GM19455 (cell line): ENCODE measurements around the gene CDC27.
A peak's percentile ranks its signal among the peaks of the same experiment; 100 is the strongest.
"Not testable (repeated sequence)": the region's sequence is repeated elsewhere in the genome, so short reads cannot be mapped to it uniquely, and the experiment has no call there.

Experiments used
- ATAC-seq: cut with Tn5 transposase; IDR thresholded peaks from one replicate; pipeline ENCODE4 v1.9.1; 2021; ENCODE audit not compliant: unreplicated experiment

Gene CDC27

DNA sequence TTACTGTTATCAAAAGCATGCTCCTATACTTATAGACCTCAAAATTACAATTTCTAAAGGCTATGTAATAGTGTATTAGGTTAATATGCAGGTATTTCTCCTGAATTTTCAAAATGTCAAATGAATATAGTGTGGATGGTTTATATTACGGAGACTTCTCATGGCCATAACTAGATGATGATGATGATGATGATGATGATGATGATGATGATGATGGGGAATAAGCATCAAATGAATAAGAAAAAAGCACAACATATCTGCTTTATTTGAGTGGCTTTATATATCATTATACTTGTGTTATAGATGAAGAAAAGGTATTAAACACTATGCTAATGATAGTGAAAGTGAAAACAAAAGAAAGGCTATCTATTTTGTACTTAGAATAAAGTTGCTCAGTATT, 53.9 kb downstream of the CDC27 start:
- ATAC-seq = no peak

DNA sequence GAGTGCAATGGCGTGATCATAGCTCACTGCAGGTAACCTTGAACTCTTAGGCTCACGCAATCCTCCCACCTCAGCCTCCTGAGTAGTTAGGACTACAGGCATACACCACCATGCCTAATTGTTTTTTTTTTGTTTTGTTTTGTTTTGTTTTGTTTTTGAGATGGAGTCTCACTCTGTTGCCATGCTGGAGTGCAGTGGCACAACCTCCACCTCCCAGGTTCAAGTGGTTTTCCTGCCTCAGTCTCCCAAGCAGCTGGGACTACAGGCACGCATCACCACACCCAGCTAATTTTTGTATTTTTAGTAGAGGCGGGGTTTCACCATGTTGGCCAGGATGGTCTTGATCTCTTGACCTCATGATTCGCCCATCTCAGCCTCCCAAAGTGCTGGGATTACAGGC, 54.7 kb downstream of the CDC27 start:
- ATAC-seq = not testable (repeated sequence)

- no peak for ATAC-seq
Measured at GRCh38 chr17:47131761-47132160, 57.3 kb downstream of the CDC27 start.

- ATAC-seq = not testable (repeated sequence)
Measured at GRCh38 chr17:47126835-47127234, 62.3 kb downstream of the CDC27 start.

DNA sequence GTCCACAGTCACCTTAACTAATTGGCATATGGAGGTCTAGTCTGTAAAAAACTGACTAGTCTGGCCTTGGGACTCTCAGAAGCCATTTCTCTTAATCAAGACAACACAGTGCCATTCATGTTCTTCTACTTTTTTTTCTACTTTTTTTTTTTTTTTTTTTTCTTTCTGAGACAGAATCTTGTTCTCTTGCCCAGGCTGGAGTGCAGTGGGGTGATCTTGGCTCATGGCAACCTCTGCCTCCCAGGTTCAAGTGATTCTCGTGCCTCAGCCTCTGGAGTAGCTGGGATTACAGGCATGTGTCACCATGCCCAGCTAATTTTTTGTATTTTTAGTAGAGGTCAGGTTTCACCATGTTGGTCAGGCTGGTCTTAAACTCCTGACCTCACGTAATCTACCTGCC, 65.8 kb downstream of the CDC27 start:
- not testable (repeated sequence) for ATAC-seq

- no peak for ATAC-seq
Measured at GRCh38 chr17:47120521-47121095, 68.5 kb downstream of the CDC27 start.

GRCh38 chr17:47119746-47120520, 69.2 kb downstream of the CDC27 start:
- ATAC-seq = no peak

- ATAC-seq = no peak
Measured at GRCh38 chr17:47117386-47117785, 71.7 kb downstream of the CDC27 start.

DNA sequence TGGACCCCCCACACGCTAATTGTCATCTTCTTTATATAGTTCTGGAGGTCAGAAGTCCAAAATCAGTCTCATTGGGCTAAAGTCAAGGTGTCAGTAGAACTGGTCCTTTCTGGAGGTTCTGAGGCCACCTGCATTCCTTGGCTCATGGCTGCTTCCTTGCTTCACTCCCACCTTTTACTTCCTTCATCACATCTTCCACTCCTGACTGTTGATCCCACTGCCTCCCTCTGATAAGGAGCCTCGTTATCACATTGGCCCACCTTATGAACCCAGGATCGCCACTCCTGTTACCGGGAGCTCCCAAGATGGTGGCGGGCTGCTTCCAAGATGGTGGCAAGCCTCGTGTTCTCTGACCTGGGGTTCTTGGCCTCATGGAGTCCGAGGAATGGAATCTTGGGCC, 83.0 kb downstream of the CDC27 start:
- no peak for ATAC-seq

DNA sequence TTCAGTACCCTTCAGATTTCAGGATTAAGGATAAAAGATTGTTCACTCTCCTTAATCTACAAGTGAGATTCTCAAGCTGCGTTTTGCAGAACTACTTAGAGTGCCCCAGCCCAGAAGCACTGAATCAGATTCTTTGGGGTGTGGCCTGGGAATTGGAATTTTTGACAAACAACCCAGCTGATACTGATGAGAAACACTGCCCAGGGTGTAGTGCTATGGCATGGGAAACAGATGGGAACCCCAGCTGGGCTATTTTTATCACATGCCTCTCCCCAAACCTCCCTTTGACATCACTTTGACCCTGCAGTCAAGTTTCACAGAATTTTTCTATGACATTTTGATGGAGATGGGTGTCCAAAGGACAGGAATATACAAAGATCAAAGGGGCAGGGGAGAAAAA, 83.8 kb downstream of the CDC27 start:
- ATAC-seq = not testable (repeated sequence)

DNA sequence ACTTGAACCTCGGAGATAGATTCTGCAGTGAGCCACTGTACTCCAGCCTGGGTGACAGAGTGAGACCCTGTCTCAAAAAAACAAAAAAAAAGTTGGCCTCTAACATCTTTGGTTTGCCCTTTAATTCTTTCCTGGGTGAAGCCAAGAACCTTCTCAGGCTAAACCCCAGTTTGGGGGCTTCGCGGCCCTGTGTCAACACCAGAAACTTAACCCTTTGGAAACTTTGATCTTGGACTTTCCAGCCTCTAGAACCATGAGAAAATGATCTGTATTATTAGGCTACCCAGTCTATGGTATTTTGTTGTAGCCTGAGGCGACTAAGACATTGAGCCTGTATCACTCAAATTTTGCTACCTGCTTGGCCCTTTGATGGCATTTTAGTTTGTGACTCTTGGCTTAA, 86.2 kb downstream of the CDC27 start:
- no peak for ATAC-seq

DNA sequence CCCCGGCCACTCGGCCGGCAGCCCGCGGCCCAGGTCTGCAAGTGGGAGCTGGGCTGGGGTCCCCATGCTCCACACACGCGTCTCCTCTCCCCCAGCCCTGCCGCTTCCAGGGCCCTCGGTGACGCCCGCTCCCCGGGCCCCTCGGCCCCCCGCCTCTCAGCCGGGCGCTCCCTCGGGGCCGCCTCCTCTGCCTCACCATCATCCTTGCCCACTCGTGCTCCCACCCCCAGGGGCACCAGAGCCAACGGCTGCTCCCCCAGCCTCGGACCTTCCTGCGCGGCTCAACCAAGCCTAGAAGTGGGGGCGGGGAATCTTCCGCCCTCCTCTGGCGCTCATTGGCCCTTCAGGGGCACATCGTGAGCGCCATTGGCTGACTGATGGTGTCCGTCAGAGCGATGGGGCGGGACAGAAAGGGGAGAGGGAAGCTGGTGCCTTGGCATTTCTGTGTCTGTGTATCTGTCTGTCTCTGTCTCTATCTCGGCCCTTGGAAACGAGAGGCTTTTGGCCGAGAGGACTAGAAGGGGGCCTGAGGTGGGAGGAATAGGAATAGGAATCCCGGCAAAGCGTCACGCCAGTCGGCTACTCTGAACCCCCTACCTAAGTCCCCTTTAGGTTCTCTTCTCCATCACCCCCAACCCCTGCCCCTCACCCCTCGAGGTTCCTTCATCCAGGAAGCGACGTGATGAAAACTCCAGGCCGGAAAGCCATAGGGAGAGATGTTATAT, 88.9 kb downstream of the CDC27 start:
- ATAC-seq = peak; percentile 93

DNA sequence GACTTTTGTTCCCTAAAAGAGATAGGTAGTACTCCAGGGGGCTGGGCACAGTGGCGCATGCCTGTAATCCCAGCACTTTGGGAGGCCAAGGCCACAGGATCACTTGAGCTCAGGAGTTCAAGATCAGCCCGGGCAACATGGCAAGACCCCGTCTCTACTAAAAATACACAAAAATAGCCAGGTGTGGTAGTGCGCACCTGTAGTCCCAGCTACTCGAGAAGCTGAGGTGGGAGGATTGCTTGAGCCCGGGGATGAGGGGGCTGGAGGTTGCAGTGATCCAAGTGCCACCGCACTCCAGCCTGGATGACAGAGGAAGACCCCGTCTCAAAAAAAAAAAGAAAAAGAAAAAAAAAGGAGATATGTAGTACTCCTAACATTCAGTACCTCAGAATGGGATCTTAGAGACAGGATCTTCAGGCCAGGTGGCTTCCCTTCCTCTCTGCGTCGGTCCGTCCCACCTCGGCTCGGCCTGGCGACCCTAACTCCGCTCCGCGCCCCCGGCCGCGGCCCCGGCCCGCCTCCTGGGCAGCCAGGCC, 89.6 kb downstream of the CDC27 start:
- ATAC-seq = peak; percentile 23

DNA sequence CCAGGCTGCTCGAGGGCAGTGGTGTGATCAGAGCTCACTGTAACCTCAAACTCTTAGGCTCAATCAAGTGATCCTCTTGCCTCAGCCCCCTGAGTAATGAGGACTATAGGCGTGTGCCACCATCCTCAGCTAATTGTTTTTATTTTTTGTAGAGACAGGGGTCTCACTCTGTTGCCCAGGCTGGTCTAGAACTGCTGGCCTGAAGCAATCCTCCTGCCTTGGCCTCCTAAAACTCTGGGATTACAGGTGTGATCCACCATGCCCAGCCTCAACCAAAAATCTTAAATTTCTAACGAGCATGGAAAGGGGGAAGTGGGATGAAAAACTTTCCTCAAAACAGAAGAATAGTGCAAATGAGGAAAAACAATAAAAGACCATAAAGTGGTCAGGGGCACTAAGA, 92.8 kb downstream of the CDC27 start:
- no peak for ATAC-seq

DNA sequence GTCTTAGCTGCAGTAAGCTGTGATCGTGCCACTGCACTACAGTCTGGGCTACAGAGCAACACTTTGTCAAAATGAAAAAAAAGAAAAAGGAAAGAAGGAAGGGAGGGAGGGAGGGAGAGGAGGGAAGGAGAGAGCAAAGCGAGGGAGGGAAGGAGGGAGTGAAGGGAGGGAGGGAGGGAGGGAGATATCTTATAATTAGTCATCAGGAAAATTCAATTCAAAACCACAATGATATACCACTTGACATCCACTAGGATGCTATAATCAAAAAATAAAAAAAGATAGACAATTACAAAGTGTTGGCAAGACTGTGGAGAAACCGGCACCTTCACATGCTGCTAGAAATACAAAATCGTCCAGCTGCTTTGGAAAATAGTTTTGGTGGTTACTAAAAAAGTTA, 93.8 kb downstream of the CDC27 start:
- ATAC-seq = no peak

DNA sequence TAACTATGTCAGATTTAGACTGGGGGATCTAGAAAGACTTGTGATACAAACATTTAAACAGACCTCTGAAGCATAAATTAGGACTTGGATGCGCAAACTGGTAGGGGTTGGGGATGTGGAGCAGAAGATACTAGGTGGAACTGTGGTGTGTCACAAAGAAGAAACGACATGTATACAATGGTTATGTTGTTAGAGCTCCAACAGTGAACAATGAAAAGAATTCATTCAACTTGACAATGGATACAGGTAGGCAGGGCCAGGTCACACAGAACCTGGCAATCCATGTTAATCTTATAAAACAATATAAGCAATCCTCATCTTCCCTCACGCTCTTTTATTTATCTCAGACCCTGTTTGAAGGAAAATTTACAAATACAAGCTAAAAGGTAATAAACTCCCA, 102.0 kb downstream of the CDC27 start:
- no peak for ATAC-seq

- no peak for ATAC-seq
Measured at GRCh38 chr17:47085736-47086135, 103.4 kb downstream of the CDC27 start.

- no peak for ATAC-seq
Measured at GRCh38 chr17:47078801-47079200, 110.3 kb downstream of the CDC27 start.

GRCh38 chr17:47077576-47077975, 111.5 kb downstream of the CDC27 start:
- no peak for ATAC-seq

GRCh38 chr17:47076171-47076570, 112.9 kb downstream of the CDC27 start:
- no peak for ATAC-seq

- not testable (repeated sequence) for ATAC-seq
Measured at GRCh38 chr17:47074361-47074760, 114.7 kb downstream of the CDC27 start.

GRCh38 chr17:47073629-47074028, 115.5 kb downstream of the CDC27 start:
- not testable (repeated sequence) for ATAC-seq
